ENCODE results near the gene LAMA1. TPM values are rescaled to one million over a fixed set of nuclear protein-coding genes. Genes with fewer than 3 reads are reported as not detected.

LAMA1 gene
- polyA plus RNA-seq, 1 experiment = 26.0 TPM

GRCh38 chr18:6994771-6995430, 122.7 kb downstream of the LAMA1 start:
- Histone ChIP-seq H3K27me3 (ENCODE audit: control insufficient read depth, insufficient read depth, low read length) (no peaks in the 10 kb centered on the region), H3K4me3 (ENCODE audit: low read depth, low read length) (no peak overlapping the region), H3K27ac (ENCODE audit: low read depth, low read length) (no peak overlapping the region), H3K9me3 (ENCODE audit: control insufficient read depth, insufficient read depth, low read length) (no peaks in the 10 kb centered on the region)
- TF ChIP-seq CTCF (IDR thresholded peaks at IDR 0.05; ENCODE audit: low read depth, low read length) = no peak
- CTCF ChIA-PET = no interaction called here
- no peak for DNase-seq (ENCODE audit: low read depth, low spot score)
- POLR2A ChIA-PET = no interaction called here

- no peak for DNase-seq (ENCODE audit: low read depth, low spot score)
- no peak overlapping the region for H3K4me3 ChIP-seq (ENCODE audit: low read depth, low read length)
- no peaks in the 10 kb centered on the region for H3K9me3 ChIP-seq (ENCODE audit: control insufficient read depth, insufficient read depth, low read length)
- ChIA-PET CTCF (interaction anchor here (1.1 kb wide), 1 partner anchor 183 kb away, joined by 4 read pairs; no protein-coding TSS in a partner anchor), POLR2A (no interaction called here)
- H3K27me3 ChIP-seq (ENCODE audit: control insufficient read depth, insufficient read depth, low read length) = no peaks in the 10 kb centered on the region
- no peak for TF ChIP-seq CTCF (IDR thresholded peaks at IDR 0.05; ENCODE audit: low read depth, low read length)
- H3K27ac ChIP-seq (ENCODE audit: low read depth, low read length) = no peak overlapping the region
Measured at GRCh38 chr18:6994056-6994770, 123.4 kb downstream of the LAMA1 start.

DNA sequence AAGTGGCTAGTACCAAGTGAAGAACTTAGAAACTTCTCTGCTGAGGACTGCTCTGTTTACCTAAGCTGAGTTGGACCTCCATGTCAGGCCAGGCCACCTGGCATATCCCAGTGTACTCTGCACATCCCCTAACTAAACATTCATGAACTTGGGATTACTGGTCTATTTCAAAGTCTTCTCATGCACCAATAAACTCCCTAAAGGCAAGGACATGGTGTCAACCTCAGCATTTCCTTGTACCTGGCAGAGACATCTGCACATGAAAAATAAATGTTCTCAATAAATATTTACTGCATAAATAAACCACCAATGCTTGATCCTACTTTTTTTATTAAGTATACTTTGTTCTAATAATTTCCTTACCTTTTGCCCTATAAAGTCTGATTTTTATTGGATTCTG, 124.8 kb downstream of the LAMA1 start:
- no peak for DNase-seq (ENCODE audit: low read depth, low spot score)
- POLR2A ChIA-PET = no interaction called here
- TF ChIP-seq CTCF (IDR thresholded peaks at IDR 0.05; ENCODE audit: low read depth, low read length) = no peak
- Histone ChIP-seq H3K4me3 (ENCODE audit: low read depth, low read length) (no peak overlapping the region), H3K9me3 (ENCODE audit: control insufficient read depth, insufficient read depth, low read length) (no peaks in the 10 kb centered on the region), H3K27ac (ENCODE audit: low read depth, low read length) (no peak overlapping the region), H3K27me3 (ENCODE audit: control insufficient read depth, insufficient read depth, low read length) (no peaks in the 10 kb centered on the region)
- CTCF ChIA-PET = no interaction called here

DNA sequence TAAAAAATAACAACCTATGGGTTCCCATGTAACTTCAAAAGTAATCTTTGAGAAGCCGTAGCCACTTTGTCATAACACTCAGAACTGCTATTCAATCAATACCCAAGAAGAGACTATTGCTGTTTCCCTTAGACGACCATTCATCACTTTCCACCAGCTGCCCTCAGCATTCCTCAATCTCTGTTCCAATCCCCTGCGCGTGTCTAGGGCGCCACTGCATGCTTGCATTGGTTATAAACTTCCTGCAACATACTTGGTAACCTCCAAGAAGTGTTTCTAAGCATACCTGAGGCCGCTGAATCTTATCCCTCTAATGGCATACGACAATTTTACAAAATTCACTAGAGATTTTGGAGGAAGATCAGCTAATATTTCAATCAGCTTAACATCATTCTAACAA, 134.2 kb downstream of the LAMA1 start:
- H3K27me3 ChIP-seq (ENCODE audit: control insufficient read depth, insufficient read depth, low read length) = no peaks in the 10 kb centered on the region
- no peak for DNase-seq (ENCODE audit: low read depth, low spot score)
- TF ChIP-seq CTCF (IDR thresholded peaks at IDR 0.05; ENCODE audit: low read depth, low read length) = no peak
- ChIA-PET POLR2A (no interaction called here), CTCF (no interaction called here)
- H3K9me3 ChIP-seq (ENCODE audit: control insufficient read depth, insufficient read depth, low read length) = no peaks in the 10 kb centered on the region
- no peak overlapping the region for H3K4me3 ChIP-seq (ENCODE audit: low read depth, low read length)
- H3K27ac ChIP-seq (ENCODE audit: low read depth, low read length) = no peak overlapping the region

DNA sequence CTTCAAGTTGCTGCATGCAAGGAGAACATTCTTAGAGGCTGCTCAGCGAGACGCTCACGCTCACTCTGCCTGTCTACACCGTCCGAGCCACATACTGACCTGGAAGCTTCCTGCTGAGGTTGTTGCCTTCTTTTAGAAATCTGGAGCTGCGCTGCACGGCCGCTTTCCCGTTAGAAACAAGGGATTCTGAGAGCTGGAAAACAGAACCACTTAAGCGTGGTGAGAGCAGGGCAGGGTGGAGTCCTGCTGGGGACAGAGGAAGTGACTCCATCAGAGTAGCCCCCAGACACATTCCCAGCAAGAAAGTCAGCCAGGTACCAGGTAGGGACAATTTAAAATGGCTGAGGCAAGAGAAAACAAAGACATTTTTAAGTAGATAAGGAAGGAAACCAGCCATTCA, 135.2 kb downstream of the LAMA1 start:
- CTCF ChIA-PET = no interaction called here
- Histone ChIP-seq H3K27ac (ENCODE audit: low read depth, low read length) (no peak overlapping the region), H3K9me3 (ENCODE audit: control insufficient read depth, insufficient read depth, low read length) (no peaks in the 10 kb centered on the region; the same call in 1 of the 2 replicates), H3K4me3 (ENCODE audit: low read depth, low read length) (no peak overlapping the region), H3K27me3 (ENCODE audit: control insufficient read depth, insufficient read depth, low read length) (no peaks in the 10 kb centered on the region)
- POLR2A ChIA-PET = no interaction called here
- no peak for DNase-seq (ENCODE audit: low read depth, low spot score)
- no peak for TF ChIP-seq CTCF (IDR thresholded peaks at IDR 0.05; ENCODE audit: low read depth, low read length)
